HG02970 (cell line): ENCODE results near the gene ZBTB1.
"Not testable (repeated sequence)": the region's sequence is repeated elsewhere in the genome, so short reads cannot be mapped to it uniquely, and the experiment has no call there.

ENCODE experiments used
- ATAC-seq: cut with Tn5 transposase; IDR thresholded peaks from one replicate; pipeline ENCODE4 v1.9.1; 2021; ENCODE audit warnings: mild to moderate bottlenecking, moderate library complexity, moderate number of reproducible peaks; ENCODE audit not compliant: unreplicated experiment, low FRiP score

The ZBTB1 gene

DNA sequence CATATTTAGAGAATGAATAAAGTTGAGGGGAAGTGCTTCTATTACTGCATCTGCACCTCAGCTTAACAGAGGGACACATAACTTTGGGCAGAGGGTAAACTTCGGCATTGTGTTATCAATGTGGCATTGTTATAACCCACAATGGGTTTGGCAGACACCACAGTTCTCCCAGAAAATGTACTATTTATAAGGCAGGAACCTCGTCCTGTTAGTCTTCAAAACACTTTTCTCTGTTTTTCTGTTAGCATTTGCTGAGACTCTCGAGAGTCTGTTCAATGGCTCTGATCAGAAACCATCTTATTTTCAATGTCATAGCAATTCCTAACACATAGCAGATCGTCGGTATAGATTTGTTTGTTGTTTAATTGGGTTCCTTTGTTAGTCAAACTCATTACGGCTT lies 59.1 kb downstream of the ZBTB1 start:
- no peak for ATAC-seq

DNA sequence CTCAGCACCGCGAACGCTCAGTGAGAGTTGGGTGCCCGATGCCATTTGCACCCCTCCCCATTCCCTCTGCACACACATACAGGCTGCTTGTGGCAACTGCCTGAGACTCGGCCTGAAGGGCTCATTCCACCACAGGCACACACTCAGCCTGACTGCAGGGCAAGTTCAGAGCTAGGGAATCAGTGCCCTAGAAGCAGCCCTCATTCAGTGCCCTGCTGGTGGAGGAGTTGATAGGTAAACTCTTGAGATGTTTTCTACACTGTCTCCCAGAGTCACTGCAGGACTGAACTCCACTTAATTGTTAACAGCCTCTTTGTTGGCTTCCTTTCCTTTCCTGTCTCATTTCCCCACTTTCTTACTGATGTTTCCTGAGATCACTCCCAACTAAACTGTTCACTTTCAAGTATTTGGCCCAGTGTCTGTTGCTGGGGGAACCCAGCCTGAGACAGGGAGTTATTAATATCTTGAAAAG lies 62.1 kb downstream of the ZBTB1 start:
- no peak for ATAC-seq

DNA sequence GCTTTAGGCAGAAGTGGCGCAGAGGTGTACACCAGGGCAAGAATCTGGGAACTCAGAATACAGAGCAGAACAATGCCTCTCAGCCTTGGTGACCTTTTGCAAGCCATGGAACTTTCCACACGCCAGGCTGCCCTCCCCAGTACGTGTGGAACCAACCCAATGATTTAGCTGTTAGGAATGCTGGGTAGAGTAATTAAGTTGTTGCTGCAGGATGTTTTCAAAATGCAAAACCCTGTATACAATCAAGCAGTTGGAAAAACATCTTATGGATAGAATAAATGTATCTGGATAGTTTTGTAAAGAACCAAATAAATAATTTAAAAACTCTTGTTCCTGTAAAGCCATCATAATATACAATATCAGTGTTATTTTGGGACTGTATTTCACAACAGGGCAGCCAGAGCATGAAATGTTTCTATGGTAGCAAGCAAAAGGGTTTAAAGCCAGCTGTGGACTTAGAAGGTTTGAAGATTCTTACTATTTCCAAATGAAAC lies 64.6 kb downstream of the ZBTB1 start:
- no peak for ATAC-seq

DNA sequence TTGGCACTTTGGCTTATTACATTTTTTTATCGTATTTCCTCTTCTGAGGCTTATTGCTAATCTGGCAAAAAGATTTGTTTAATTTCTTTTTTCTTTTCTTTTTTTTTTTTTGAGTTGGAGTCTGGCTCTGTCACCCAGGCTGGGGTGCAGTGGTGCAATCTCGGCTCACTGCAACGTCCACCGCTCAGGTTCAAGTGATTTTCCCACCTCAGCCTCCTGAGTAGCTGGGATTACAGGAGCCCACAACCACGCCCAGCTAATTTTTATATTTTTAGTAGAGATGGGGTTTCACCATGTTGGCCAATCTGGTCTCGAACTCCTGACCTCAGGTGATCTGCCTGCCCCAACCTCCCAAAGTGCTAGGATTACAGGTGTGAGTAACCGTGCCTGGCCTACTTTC lies 65.1 kb downstream of the ZBTB1 start:
- not testable (repeated sequence) for ATAC-seq

DNA sequence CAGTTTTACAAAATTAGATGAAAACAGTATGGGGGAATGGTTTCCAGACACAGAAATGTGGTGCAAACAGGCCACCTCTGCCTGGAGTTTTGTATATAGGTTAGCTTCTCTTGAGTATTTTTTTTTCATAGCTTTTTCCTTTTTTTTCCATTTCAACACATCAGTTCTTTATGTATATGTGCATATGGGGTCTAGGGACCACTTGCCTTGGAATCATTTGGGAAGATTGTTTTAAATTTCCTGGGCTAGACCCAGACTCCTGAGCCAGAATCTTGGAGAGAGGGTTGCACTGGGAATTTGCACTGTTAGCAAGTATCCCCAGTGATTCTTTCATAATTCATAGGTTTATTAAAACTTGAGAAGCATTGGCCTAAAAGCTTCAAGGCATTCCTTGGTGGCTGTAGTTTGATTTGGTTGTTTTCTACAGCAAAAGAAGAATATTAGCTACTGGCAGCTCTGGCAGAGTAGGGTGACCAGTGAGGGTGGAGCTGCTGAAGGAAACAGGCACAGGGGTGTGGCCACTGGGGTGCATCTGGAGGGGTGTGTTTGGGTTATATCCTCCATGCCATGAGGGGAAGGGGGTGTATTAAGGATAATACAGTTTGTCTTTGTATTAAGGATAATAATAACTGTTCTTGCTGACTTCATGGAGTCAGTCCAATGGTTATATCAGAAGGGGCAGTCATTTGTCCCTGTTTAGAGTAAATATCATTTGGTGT lies 68.0 kb downstream of the ZBTB1 start:
- ATAC-seq: no peak

DNA sequence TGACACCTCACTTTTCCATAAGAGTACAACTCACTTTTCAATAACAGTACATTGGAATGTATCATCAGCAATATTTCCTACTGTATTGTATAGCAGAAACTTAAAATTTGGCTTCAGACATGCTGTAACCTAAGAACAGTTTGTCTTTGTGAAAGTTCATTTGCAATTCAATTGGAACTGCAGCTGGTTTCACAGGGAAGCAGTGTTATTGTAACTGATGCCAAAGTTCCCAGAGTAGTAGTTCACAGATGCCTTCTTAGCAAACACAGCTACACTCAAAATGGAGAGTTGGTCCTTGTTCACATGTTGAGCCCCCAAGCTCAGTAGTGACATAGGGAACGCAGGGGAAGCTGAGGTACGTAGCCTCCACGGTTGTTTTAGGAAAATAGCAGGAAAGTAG lies 68.5 kb downstream of the ZBTB1 start:
- no peak for ATAC-seq
